ENCODE results near the gene DRAP1. TPM values are rescaled to one million over a fixed set of nuclear protein-coding genes. Genes with fewer than 3 reads are reported as not detected.

DRAP1 gene
- total and polyA plus RNA-seq, 2 experiments from 2014 or later = 121 to 294 TPM

- H3K27ac ChIP-seq (ENCODE audit: low read depth) = no peak overlapping the region
- H3K79me2 ChIP-seq (replicated peaks; ENCODE audit: insufficient read depth) = no peaks in the 10 kb centered on the region
- H3K4me2 ChIP-seq = no peak overlapping the region
- Mint-ChIP-seq H3K27me3 (ENCODE audit: insufficient read depth, low read depth, poor library complexity) (peaks cover 40% of the 10 kb centered on the region), H3K36me3 (ENCODE audit: low read depth) (peaks cover 4% of the 10 kb centered on the region; the same call in 1 of the 3 replicates), H3K9me3 (no peaks in the 10 kb centered on the region; the same call in 2 of the 3 replicates), H3K4me3 (no peak overlapping the region), H3K27ac (no peak overlapping the region), H3K4me1 (peaks cover 8% of the 10 kb centered on the region)
- H4K20me1 ChIP-seq (replicated peaks; ENCODE audit: insufficient read depth) = no peaks in the 10 kb centered on the region; the same call in 1 of the 2 replicates
- DNase-seq (ENCODE audit: low spot score) (no peak), ATAC-seq (no peak)
- no peaks in the 10 kb centered on the region for H3K9me2 ChIP-seq (ENCODE audit: insufficient read depth)
- peaks cover 9% of the 10 kb centered on the region; the same call in 1 of the 2 replicates for H3F3A ChIP-seq (replicated peaks; ENCODE audit: low read depth)
- TF ChIP-seq ZNF331 (CRISPR knock-in tag; IDR thresholded peaks at IDR 0.05; ENCODE audit: low read depth) (no peak), ZNF462 (CRISPR knock-in tag; IDR thresholded peaks at IDR 0.05) (no peak), STAT1 (IDR thresholded peaks at IDR 0.05; ENCODE audit: unreplicated experiment) (no peak), NANOG (IDR thresholded peaks at IDR 0.05; ENCODE audit: borderline replicate concordance) (no peak)
- H3K4me1 ChIP-seq (ENCODE audit: insufficient read depth) = no peaks in the 10 kb centered on the region; the same call in 1 of the 2 replicates
- H3K36me3 ChIP-seq (ENCODE audit: insufficient read depth) = no peaks in the 10 kb centered on the region; the same call in 1 of the 2 replicates
- H3K27me3 ChIP-seq (ENCODE audit: insufficient read depth) = peaks cover 29% of the 10 kb centered on the region
- no peak overlapping the region for H2AFZ ChIP-seq
- H3K4me3 ChIP-seq = no peak overlapping the region
Observed at GRCh38 chr11:65870307-65870658, 48.9 kb upstream of the DRAP1 start.
